SK-N-MC (cell line): ENCODE results near the gene TNFRSF8.

Experiments used
- DNase-seq: peaks from one replicate; pipeline ENCODE4 v3.0.0-alpha.2; 2011; ENCODE audit warnings: low read depth, low spot score
- H3K27ac ChIP-seq: fragments of 200-600 bp; sonication (generic); 2 replicates; pipeline ENCODE4 v1.5.1; 2016; ENCODE audit warnings: mixed run types
- H3K36me3 ChIP-seq: fragments of 200-600 bp; sonication (generic); 2 replicates; pipeline ENCODE4 v1.6.1; 2017; ENCODE audit warnings: antibody characterized with exemption, low read length, mixed read lengths; ENCODE audit not compliant: insufficient read depth
- H3K4me3 ChIP-seq: fragments of 200-600 bp; sonication (generic); 2 replicates; pipeline ENCODE4 v1.5.1; 2016
- H3K9ac ChIP-seq: fragments of 200-600 bp; sonication (generic); 2 replicates; pipeline ENCODE4 v1.8.0; 2017; ENCODE audit warnings: mixed run types, mixed read lengths; ENCODE audit not compliant: insufficient read length
- H3K9me3 ChIP-seq: fragments of 200-600 bp; sonication (generic); 2 replicates; pipeline ENCODE4 v1.6.1; 2017; ENCODE audit warnings: low read depth, mild to moderate bottlenecking, antibody characterized with exemption, low read length, moderate library complexity, mixed read lengths
- EZH2 ChIP-seq: fragments of 200-600 bp; sonication (generic); IDR thresholded peaks from one replicate; pipeline ENCODE4 v1.6.1; 2017; ENCODE audit warnings: antibody characterized with exemption
- FOXP2 ChIP-seq: optimal IDR thresholded peaks from 2 replicates; pipeline ENCODE3; 2011; ENCODE audit warnings: mild to moderate bottlenecking, moderate library complexity; ENCODE audit not compliant: insufficient read depth; ENCODE audit errors: extremely low read length, control extremely low read depth
- POLR2AphosphoS5 ChIP-seq: IDR thresholded peaks from 2 replicates; pipeline ENCODE4 v1.6.1; 2012; ENCODE audit warnings: mild to moderate bottlenecking, low read depth, low read length, borderline replicate concordance

The TNFRSF8 gene

GRCh38 chr1:12046749-12047119 is 16.4 kb upstream of the TNFRSF8 start:
- Histone ChIP-seq H3K36me3 (no peaks in the 10 kb centered on the region), H3K27ac (no peak overlapping the region)

GRCh38 chr1:12047120-12047876 is 15.8 kb upstream of the TNFRSF8 start:
- no peak overlapping the region for H3K9ac ChIP-seq

More at GRCh38 chr1:12046749-12047119, 16.4 kb upstream of the TNFRSF8 start:
- H3K4me3 ChIP-seq, result no peak overlapping the region
- H3K9ac ChIP-seq, result no peak overlapping the region
- H3K9me3 ChIP-seq, result no peaks in the 10 kb centered on the region
- no peak for DNase-seq
- TF ChIP-seq POLR2AphosphoS5 (no peak), FOXP2 (no peak), EZH2 (no peak)

GRCh38 chr1:12048372-12048771 is 14.7 kb upstream of the TNFRSF8 start:
- Histone ChIP-seq H3K27ac (no peak overlapping the region), H3K36me3 (no peaks in the 10 kb centered on the region), H3K9ac (no peak overlapping the region), H3K9me3 (no peaks in the 10 kb centered on the region), H3K4me3 (no peak overlapping the region)
- DNase-seq, result no peak
- no peak for TF ChIP-seq FOXP2
- no peak for TF ChIP-seq POLR2AphosphoS5
- no peak for TF ChIP-seq EZH2

More at GRCh38 chr1:12047120-12047876, 15.8 kb upstream of the TNFRSF8 start:
- DNase-seq, result no peak
- Histone ChIP-seq H3K4me3 (no peak overlapping the region), H3K27ac (no peak overlapping the region), H3K9me3 (no peaks in the 10 kb centered on the region), H3K36me3 (no peaks in the 10 kb centered on the region)
- no peak for TF ChIP-seq FOXP2
- no peak for TF ChIP-seq EZH2
- no peak for TF ChIP-seq POLR2AphosphoS5

GRCh38 chr1:12049616-12050015 is 13.5 kb upstream of the TNFRSF8 start:
- H3K9me3 ChIP-seq, result no peaks in the 10 kb centered on the region
- H3K9ac ChIP-seq, result no peak overlapping the region
- H3K4me3 ChIP-seq, result no peak overlapping the region
- no peak overlapping the region for H3K27ac ChIP-seq
- no peak for TF ChIP-seq EZH2
- no peak for TF ChIP-seq FOXP2
- TF ChIP-seq POLR2AphosphoS5, result no peak
- DNase-seq, result no peak
- H3K36me3 ChIP-seq, result no peaks in the 10 kb centered on the region

- Histone ChIP-seq H3K9ac (no peak overlapping the region), H3K4me3 (no peak overlapping the region), H3K36me3 (no peaks in the 10 kb centered on the region), H3K27ac (no peak overlapping the region), H3K9me3 (no peaks in the 10 kb centered on the region)
- no peak for DNase-seq
- no peak for TF ChIP-seq POLR2AphosphoS5
- TF ChIP-seq EZH2, result no peak
- no peak for TF ChIP-seq FOXP2
Observed at GRCh38 chr1:12051361-12051760, 11.7 kb upstream of the TNFRSF8 start.

- H3K9me3 ChIP-seq, result no peaks in the 10 kb centered on the region
- H3K4me3 ChIP-seq, result no peak overlapping the region
- no peak overlapping the region for H3K9ac ChIP-seq
- no peak for TF ChIP-seq EZH2
- no peak for TF ChIP-seq POLR2AphosphoS5
- TF ChIP-seq FOXP2, result no peak
- DNase-seq, result no peak
- no peak overlapping the region for H3K27ac ChIP-seq
- no peaks in the 10 kb centered on the region for H3K36me3 ChIP-seq
Observed at GRCh38 chr1:12052008-12052573, 11.0 kb upstream of the TNFRSF8 start.

- no peak overlapping the region for H3K27ac ChIP-seq
- TF ChIP-seq POLR2AphosphoS5, result no peak
- no peak for TF ChIP-seq EZH2
- TF ChIP-seq FOXP2, result no peak
- no peak overlapping the region for H3K4me3 ChIP-seq
- no peak overlapping the region for H3K9ac ChIP-seq
- no peaks in the 10 kb centered on the region for H3K36me3 ChIP-seq
- no peaks in the 10 kb centered on the region for H3K9me3 ChIP-seq
- DNase-seq, result no peak
Observed at GRCh38 chr1:12052997-12053686, 10.0 kb upstream of the TNFRSF8 start.

- DNase-seq, result no peak
- TF ChIP-seq EZH2 (no peak), POLR2AphosphoS5 (no peak), FOXP2 (no peak)
- H3K9ac ChIP-seq, result no peak overlapping the region
- H3K36me3 ChIP-seq, result no peaks in the 10 kb centered on the region
- H3K27ac ChIP-seq, result no peak overlapping the region
- H3K4me3 ChIP-seq, result no peak overlapping the region
- H3K9me3 ChIP-seq, result no peaks in the 10 kb centered on the region
Observed at GRCh38 chr1:12053752-12054548, 9.2 kb upstream of the TNFRSF8 start.
